Dermis microvascular lymphatic vessel endothelial cell (primary cell): ENCODE measurements around the gene TM4SF18. TPM values are rescaled to one million over a fixed set of nuclear protein-coding genes. Genes with fewer than 3 reads are reported as not detected.

Source experiments
- DNase-seq, 2 donors: peaks; one replicate each; pipeline versions ENCODE4 v3.0.0 to v3.0.0-alpha.2; 2010; ENCODE audit warnings: low read depth in 2 of 2
- total RNA-seq: library from RNA; depleted of rRNA; stranded (reverse); fragments of >200 nt; gene quantifications from 2 replicates; pipeline ENCODE4 v1.2.1, GENCODE V29; 2014

The TM4SF18 gene
- total RNA-seq, 1 donor from 2014 or later: 318 TPM

GRCh38 chr3:149284034-149284433 lies 49.4 kb downstream of the TM4SF18 start:
- no peak for DNase-seq

DNA sequence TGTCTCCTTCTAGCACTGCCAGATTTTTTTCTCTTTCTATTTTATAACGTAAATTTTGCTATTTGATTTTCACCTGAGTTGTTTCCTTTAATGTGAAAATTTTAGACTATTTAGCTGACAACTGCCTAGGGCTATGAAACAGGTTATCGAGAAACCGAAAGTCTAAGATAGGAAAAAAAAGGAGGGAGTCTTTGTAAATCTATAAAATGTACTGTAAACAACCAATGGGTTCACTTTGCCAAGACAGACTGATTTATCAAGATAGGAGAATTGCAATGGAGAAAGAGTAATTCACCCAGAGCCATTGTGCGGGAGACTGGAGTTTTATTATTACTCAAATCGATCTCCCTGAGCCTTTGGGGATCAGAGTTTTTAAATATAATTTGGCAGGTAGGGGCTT lies 50.0 kb downstream of the TM4SF18 start:
- no peak for DNase-seq

DNA sequence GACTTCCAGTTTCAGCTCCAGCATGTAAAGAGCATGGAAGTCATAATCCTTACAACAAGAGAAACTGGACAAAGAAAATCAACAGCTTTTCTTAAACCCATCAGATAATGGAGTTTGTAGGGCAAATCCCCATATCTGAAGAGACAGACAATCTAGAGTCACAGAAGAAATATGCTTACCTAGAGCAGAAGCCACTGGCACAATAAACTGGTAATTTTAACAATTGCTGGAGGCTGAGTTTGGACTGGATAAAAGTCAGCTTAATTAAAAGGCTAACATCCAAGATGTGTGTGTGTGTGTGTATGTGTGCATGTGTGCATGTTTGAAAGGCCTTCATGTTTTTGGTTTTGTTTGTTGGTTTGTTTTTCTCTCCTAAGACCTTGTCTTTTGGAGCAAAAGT lies 50.6 kb downstream of the TM4SF18 start:
- no peak for DNase-seq

- no peak for DNase-seq
These were observed 51.1 kb downstream of the TM4SF18 start for GRCh38 chr3:149282322-149282721.

- no peak for DNase-seq
These were observed 52.6 kb downstream of the TM4SF18 start for GRCh38 chr3:149280671-149281349.

- no peak for DNase-seq
These were observed 54.5 kb downstream of the TM4SF18 start for GRCh38 chr3:149278911-149279310.

DNA sequence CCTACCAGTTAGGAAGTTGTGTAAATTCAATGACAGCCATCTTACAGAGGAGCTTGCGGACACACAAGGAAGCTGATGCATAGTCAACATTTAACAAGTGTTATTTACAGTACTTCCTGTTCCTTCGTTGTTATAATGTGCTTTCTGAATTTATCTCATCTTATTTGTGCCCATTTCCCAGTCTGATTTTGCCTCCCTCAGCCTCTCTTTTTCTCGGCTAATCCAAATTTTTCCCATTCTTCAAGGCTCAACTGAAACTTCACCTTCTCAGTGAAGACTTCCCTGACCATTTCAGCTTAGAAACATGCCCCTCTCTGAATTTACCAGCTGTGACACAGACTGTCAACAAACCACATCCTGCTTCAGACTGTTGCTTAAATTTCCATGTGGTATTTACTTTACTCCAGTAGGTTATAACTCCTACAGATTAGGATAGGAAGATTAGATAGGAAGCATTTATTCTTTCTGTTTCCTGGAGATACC lies 56.1 kb downstream of the TM4SF18 start:
- peak; percentile 44 to 85 for DNase-seq

- no peak for DNase-seq
These were observed 56.8 kb downstream of the TM4SF18 start for GRCh38 chr3:149276619-149277018.

GRCh38 chr3:149274220-149274619 lies 59.2 kb downstream of the TM4SF18 start:
- peak in 1 of 2 donors; percentile 26 for DNase-seq

GRCh38 chr3:149273096-149273751 lies 60.2 kb downstream of the TM4SF18 start:
- peak; percentile 81 to 90 for DNase-seq

DNA sequence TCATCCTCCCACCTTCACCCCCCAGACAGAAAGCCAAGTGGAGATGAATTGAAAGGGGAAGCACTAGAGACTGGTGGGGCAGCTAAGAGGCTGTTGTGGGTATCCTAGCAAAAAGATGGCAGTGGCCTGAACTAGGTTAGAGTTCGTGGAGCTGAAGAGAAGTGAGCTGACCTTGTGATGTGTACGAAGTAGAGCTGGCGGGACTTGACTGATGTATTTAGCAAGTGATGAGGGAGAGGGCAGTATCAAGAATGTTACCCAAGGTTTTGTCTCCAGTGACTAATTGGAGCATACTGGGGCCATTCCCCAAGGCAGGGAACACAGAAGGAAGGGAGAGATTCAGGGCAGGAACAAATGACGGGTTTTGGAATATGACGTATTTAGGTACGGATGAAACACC lies 61.8 kb downstream of the TM4SF18 start:
- DNase-seq: no peak

DNA sequence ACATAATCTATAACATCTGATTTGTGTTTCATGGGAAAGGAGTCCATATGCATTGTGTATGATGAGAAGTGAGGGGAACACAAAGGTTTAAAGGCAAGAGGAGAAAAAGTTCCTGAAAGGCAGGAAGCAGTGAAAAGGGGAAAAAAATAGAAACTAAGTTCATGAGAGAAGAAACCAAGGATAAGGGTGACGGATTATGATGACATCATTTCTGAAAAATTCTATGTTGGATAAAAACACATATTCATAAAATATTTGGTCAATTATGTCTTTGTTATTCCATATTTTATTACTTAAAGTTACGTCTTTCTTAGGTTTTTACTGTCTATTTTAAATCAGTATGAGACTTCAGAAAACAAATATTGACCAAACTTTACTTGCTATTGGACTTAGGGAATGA lies 63.3 kb downstream of the TM4SF18 start:
- no peak for DNase-seq

DNA sequence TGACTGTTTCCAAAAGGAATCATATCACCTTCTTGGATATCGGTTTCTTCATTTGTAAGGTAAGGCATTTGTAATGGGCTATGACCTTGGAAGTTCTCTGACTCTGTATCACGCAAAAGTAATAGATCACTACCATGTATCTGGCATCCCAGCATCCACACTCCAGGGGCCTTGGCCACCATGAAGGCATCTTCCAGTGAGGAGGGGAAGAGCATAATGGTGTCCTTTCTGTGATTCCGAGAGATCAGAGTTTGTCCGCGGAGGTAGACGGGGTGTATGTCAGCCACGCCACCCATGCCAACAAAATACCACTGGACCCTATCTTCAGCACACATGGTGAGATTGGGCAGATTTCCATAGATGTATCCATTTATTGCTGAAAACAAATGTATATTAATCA lies 63.7 kb downstream of the TM4SF18 start:
- DNase-seq: no peak

Other genes starting within 250 kb of the TM4SF18 start
- gene HLTF, start 247.1 kb downstream of the TM4SF18 start, total RNA-seq: 14.2 and 15.6 TPM in 2 replicates
- gene HPS3, start 204.0 kb downstream of the TM4SF18 start, total RNA-seq: 10.9 and 12.1 TPM in 2 replicates
- under 0.01 TPM in 1 of 2 replicates, not detected in the other for gene CP, start 111.8 kb downstream of the TM4SF18 start, total RNA-seq
- gene TM4SF1, start 44.0 kb upstream of the TM4SF18 start, total RNA-seq: 1,046 and 1,242 TPM in 2 replicates
- gene TM4SF4, start 141.1 kb upstream of the TM4SF18 start, total RNA-seq: not detected in 2 replicates